ENCODE measurements around the gene TMEM132C. TPM values are rescaled to one million over a fixed set of nuclear protein-coding genes. Genes with fewer than 3 reads are reported as not detected.

TMEM132C gene
- total and polyA plus RNA-seq, 2 of the 13 experiments (the other 11 are each of a cell fraction or from before 2014, with no cell fraction given): not detected

DNA sequence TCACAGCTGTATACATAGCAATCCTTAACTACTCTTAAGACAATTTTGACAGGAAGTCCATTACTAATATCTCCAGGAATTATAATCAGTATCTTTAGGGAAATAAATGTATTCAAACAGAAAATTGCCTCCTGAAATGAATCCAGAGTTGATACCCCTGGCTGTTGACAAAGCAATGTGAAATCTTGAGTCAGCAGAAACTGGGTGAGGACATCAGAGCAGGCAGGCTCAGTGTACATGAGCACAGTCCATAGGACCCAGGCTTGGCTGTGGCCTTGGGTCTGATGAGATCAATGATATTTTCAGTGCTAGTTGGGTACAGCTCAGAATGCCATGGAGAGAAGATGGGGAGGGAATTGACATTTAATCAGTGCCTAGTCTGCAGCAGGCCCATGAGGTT lies 405.5 kb downstream of the TMEM132C start:
- BruUV-seq (replicated peaks): no TSS peak
- no peak overlapping the region for H3K27ac ChIP-seq (ENCODE audit: extremely low read length, insufficient read depth, low read length)
- H3K9ac ChIP-seq (ENCODE audit: insufficient read depth, low read depth, low read length): no peak overlapping the region
- H3K4me1 ChIP-seq (ENCODE audit: insufficient read depth, low read length): no peaks in the 10 kb centered on the region
- ATAC-seq: no peak
- no peaks in the 10 kb centered on the region for H3K79me2 ChIP-seq (ENCODE audit: insufficient read depth, low read length)
- H3K4me2 ChIP-seq (ENCODE audit: low read depth, low read length): no peak overlapping the region
- ChIA-PET POLR2A (no interaction called here), CTCF (ENCODE audit: low intra/inter-chr PET ratio, low total read pairs) (no interaction called here)
- TF ChIP-seq MAFK (conservative IDR thresholded peaks at IDR 0.05 in 1 of 2, IDR thresholded peaks at IDR 0.05 in 1 of 2; ENCODE audit: low read length in 2 of 2): peak; percentile 24 to 75; a peak in 3 of 4 replicates
- TF ChIP-seq MAFF (IDR thresholded peaks at IDR 0.05; ENCODE audit: low read depth, low read length): peak; percentile 67
- no peak for TF ChIP-seq MZF1 (CRISPR knock-in tag; IDR thresholded peaks at IDR 0.05; ENCODE audit: borderline replicate concordance)
- DNase-seq (ENCODE audit: low spot score): no peak
- intact Hi-C loops (cut with micrococcal nuclease; ENCODE audit: unreplicated experiment) (no loop called here), in situ Hi-C loops (cut with HindIII; ENCODE audit: extremely low pct_ligation_motif_present, low pct_unique_long_range_greater_than_20kb) (no loop called here)
- no peak overlapping the region for H3K4me3 ChIP-seq (replicated peaks in 1 of 3; ENCODE audit: insufficient read depth in 1 of 3, low read depth in 2 of 3, low read length in 3 of 3)
- no peaks in the 10 kb centered on the region for H3K36me3 ChIP-seq (replicated peaks in 1 of 2; ENCODE audit: control insufficient read depth in 1 of 2, insufficient read depth in 2 of 2, low read length in 2 of 2)
- H2AFZ ChIP-seq (ENCODE audit: low read length): no peak overlapping the region
- FAIRE-seq: no peak
- H4K20me1 ChIP-seq (ENCODE audit: insufficient read depth, low read length): no peaks in the 10 kb centered on the region
- H3K27me3 ChIP-seq (ENCODE audit: control insufficient read depth in 1 of 2, insufficient read depth in 2 of 2, low read length in 2 of 2): no peaks in the 10 kb centered on the region
- no peaks in the 10 kb centered on the region for H3K9me3 ChIP-seq (ENCODE audit: low read length)

DNA sequence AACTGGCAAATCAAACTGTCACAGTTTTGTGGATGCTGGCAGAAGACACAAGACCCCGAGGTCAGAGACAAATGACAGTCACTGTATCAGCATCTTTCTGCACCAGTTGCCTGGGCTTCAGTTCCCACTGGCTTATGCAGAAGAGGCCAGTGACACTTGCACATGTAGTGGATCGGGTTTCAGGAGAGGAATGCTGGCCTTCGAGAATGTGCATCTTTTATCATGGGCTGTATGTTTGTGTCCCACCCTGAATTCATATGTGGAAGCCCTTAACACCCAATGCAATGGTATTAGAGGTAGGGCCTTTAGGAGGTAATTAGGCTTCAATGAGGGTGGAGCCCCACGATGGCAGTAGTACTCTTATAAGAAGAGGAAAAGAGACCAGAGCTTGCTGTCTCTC lies 405.9 kb downstream of the TMEM132C start:
- intact Hi-C loops (cut with micrococcal nuclease; ENCODE audit: unreplicated experiment) (no loop called here), in situ Hi-C loops (cut with HindIII; ENCODE audit: extremely low pct_ligation_motif_present, low pct_unique_long_range_greater_than_20kb) (no loop called here)
- no peaks in the 10 kb centered on the region for H3K4me1 ChIP-seq (ENCODE audit: insufficient read depth, low read length)
- FAIRE-seq (no peak), DNase-seq (ENCODE audit: low spot score) (no peak), ATAC-seq (no peak)
- ChIA-PET CTCF (ENCODE audit: low intra/inter-chr PET ratio, low total read pairs) (no interaction called here), POLR2A (no interaction called here)
- H3K4me3 ChIP-seq (replicated peaks in 1 of 3; ENCODE audit: insufficient read depth in 1 of 3, low read depth in 2 of 3, low read length in 3 of 3): no peak overlapping the region
- no peak overlapping the region for H2AFZ ChIP-seq (ENCODE audit: low read length)
- 0% methylated on average over 4 of the region's 4 CpGs for WGBS (ENCODE audit: low lambda C conversion rate)
- H3K27me3 ChIP-seq (ENCODE audit: control insufficient read depth in 1 of 2, insufficient read depth in 2 of 2, low read length in 2 of 2): no peaks in the 10 kb centered on the region
- no peak overlapping the region for H3K4me2 ChIP-seq (ENCODE audit: low read depth, low read length)
- H3K36me3 ChIP-seq (replicated peaks in 1 of 2; ENCODE audit: control insufficient read depth in 1 of 2, insufficient read depth in 2 of 2, low read length in 2 of 2): no peaks in the 10 kb centered on the region
- H3K9ac ChIP-seq (ENCODE audit: insufficient read depth, low read depth, low read length): no peak overlapping the region
- BruUV-seq (replicated peaks): no TSS peak
- no peaks in the 10 kb centered on the region for H3K9me3 ChIP-seq (ENCODE audit: low read length)
- no peak for TF ChIP-seq PHF20 (CRISPR knock-in tag; IDR thresholded peaks at IDR 0.05)
- TF ChIP-seq ZNF10 (CRISPR knock-in tag; IDR thresholded peaks at IDR 0.05; ENCODE audit: borderline replicate concordance, low read depth): no peak
- TF ChIP-seq SP4 (CRISPR knock-in tag; IDR thresholded peaks at IDR 0.05): no peak
- TF ChIP-seq, protein P1, sequence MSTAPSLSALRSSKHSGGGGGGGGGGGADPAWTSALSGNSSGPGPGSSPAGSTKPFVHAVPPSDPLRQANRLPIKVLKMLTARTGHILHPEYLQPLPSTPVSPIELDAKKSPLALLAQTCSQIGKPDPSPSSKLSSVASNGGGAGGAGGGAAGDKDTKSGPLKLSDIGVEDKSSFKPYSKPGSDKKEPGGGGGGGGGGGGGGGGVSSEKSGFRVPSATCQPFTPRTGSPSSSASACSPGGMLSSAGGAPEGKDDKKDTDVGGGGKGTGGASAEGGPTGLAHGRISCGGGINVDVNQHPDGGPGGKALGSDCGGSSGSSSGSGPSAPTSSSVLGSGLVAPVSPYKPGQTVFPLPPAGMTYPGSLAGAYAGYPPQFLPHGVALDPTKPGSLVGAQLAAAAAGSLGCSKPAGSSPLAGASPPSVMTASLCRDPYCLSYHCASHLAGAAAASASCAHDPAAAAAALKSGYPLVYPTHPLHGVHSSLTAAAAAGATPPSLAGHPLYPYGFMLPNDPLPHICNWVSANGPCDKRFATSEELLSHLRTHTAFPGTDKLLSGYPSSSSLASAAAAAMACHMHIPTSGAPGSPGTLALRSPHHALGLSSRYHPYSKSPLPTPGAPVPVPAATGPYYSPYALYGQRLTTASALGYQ (CRISPR knock-in tag; IDR thresholded peaks at IDR 0.05): no peak
- TF ChIP-seq, protein P2, sequence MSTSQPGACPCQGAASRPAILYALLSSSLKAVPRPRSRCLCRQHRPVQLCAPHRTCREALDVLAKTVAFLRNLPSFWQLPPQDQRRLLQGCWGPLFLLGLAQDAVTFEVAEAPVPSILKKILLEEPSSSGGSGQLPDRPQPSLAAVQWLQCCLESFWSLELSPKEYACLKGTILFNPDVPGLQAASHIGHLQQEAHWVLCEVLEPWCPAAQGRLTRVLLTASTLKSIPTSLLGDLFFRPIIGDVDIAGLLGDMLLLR (CRISPR knock-in tag; IDR thresholded peaks at IDR 0.05): no peak
- H3K79me2 ChIP-seq (ENCODE audit: insufficient read depth, low read length): no peaks in the 10 kb centered on the region
- H4K20me1 ChIP-seq (ENCODE audit: insufficient read depth, low read length): no peaks in the 10 kb centered on the region
- H3K27ac ChIP-seq (ENCODE audit: extremely low read length, insufficient read depth, low read length): no peak overlapping the region
